Measurements from ENCODE around the gene RNF169.

The RNF169 gene

DNA sequence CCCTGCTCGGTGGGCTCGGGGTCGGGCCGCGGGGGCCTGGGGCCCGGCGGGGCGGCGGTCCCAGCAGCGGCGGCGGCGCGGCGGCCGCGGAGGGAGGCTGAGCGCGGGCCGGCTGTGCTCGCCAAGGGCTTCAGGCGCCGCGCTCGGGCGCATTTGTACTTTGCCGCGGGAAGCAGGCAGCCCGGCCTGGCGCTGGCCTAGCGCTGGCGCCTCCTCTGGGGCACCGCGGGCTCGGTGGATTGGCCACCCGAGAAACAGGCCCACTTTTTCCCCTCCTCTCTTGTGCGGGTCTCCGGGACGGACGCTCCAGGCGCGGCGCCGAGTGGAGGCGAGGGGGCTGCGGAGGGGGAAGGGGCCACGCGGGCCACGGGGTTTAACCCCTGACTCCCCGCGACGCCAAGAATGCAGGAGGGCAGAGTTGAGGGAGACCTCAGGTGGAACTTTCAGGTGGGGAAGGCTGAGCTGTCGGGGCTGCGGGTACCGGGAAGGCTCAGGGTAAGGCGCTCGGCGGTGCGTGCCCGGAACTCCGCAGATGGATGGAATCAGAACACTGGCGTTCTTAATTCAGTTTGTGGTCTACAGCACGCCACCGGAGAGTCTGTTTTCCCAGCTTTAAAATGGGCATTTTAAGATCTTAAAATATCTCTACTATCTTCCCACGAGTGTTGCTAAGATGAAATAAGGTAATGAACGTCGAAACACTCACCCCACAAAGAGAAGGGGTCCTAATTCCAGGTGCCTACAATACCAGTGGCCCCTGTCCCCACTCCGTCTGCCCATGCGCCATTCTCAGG lies 17.2 kb upstream of the RNF169 start, which contains the start of gene CHRDL2:
Gene CHRDL2, minus strand, starts transcription at position 126 of the 794 bp plus-strand sequence. CDS start 538 bp downstream, outside the sequence.
- no peaks in the 10 kb centered on the region for H3K36me3 ChIP-seq (ENCODE audit: control insufficient read depth in 1 of 2, insufficient read depth in 2 of 2, low read length in 2 of 2)
- peak within 1 kb of the TSS; percentile 37 to 57 for H3K4me3 ChIP-seq (ENCODE audit: low read depth in 1 of 2, low read length in 2 of 2)
- H3K9me3 ChIP-seq (ENCODE audit: control insufficient read depth in 1 of 2, low read length in 2 of 2) = no peaks in the 10 kb centered on the region
- H3K4me1 ChIP-seq (ENCODE audit: control insufficient read depth in 1 of 2, insufficient read depth in 2 of 2, low read length in 2 of 2) = peaks cover under 1 to 4% of the 10 kb centered on the region in 2 donors
- H3K27ac ChIP-seq (ENCODE audit: low read length) = no peak within 1 kb of the TSS
- peaks cover 5% of the 10 kb centered on the region for H3K27me3 ChIP-seq (ENCODE audit: low read depth, low read length)

DNA sequence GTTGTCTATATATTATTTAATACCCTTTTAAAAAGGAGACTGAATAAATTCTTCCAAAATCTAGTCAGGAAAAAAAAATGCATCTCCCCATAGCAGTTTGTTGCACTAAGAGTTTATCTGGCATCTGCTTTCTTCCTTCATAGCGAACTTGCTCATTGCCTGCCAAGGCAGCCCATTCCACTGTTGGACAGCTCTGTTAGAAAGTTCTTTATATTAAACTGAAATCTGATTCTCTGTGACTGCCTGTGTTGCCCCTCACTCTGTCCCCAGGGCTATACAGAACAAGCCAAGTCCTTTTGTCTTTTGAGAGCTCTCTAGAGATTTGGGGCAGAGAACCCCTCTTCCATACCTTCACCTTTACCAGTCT lies 14.1 kb upstream of the RNF169 start:
- no peaks in the 10 kb centered on the region for H3K9me3 ChIP-seq (ENCODE audit: control insufficient read depth in 1 of 2, low read length in 2 of 2)
- H3K4me3 ChIP-seq (ENCODE audit: low read depth in 1 of 2, low read length in 2 of 2) = no peak overlapping the region
- H3K4me1 ChIP-seq (ENCODE audit: control insufficient read depth in 1 of 2, insufficient read depth in 2 of 2, low read length in 2 of 2) = peaks cover 0 to 4% of the 10 kb centered on the region in 2 donors
- H3K27ac ChIP-seq (ENCODE audit: low read length) = no peak overlapping the region
- no peaks in the 10 kb centered on the region for H3K36me3 ChIP-seq (ENCODE audit: control insufficient read depth in 1 of 2, insufficient read depth in 2 of 2, low read length in 2 of 2)
- H3K27me3 ChIP-seq (ENCODE audit: low read depth, low read length) = peaks cover 5% of the 10 kb centered on the region

DNA sequence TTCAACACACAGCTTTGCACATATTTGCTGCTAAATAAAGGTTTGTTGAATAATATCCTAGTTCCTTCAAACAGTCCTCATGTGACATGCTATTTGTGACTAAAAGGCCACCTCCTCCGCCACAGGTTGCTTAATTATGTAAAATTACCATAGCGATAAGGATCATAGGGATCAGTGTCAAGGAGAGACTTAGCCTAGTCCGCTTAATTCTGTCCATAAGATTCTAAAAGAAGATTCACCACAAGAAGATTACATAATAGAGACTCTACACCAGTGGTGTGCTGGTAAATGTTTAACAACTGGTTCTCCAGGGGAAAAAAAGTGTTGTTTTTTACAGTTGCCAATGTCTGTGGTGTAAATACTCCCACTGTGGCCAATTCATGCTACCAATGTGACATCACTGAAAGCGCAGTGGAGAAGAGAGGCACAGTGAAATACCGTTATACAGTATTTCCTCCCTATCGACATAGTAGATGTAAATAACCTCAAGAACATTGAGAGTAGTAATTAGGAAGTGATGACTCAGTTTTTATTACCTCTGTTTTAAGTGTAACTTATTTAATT lies 13.2 kb upstream of the RNF169 start:
- no peaks in the 10 kb centered on the region for H3K36me3 ChIP-seq (ENCODE audit: control insufficient read depth in 1 of 2, insufficient read depth in 2 of 2, low read length in 2 of 2)
- peaks cover 5% of the 10 kb centered on the region for H3K27me3 ChIP-seq (ENCODE audit: low read depth, low read length)
- H3K27ac ChIP-seq (ENCODE audit: low read length) = no peak overlapping the region
- no peaks in the 10 kb centered on the region for H3K9me3 ChIP-seq (ENCODE audit: control insufficient read depth in 1 of 2, low read length in 2 of 2)
- H3K4me3 ChIP-seq (ENCODE audit: low read depth in 1 of 2, low read length in 2 of 2) = no peak overlapping the region
- peaks cover 0 to 4% of the 10 kb centered on the region in 2 donors for H3K4me1 ChIP-seq (ENCODE audit: control insufficient read depth in 1 of 2, insufficient read depth in 2 of 2, low read length in 2 of 2)

DNA sequence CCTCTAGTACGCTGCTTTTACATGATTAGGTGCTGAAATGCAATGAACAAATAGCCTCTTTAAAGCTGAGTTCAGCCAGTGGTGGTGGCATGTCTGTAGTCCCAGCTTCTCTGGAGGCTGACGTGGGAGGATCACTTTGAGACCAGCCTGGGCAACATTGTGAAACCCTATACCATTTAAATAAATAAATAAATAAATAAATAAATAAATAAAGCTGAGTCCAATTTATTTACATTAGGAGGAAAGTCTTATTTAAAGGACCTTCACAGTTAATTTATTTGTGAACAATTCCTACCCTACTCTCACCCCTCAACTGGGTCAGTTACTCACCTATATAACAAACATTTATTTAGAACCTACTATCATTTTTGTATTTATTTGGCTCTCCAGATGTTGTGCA lies 12.6 kb upstream of the RNF169 start:
- Histone ChIP-seq H3K4me3 (ENCODE audit: low read depth in 1 of 2, low read length in 2 of 2) (no peak overlapping the region), H3K27me3 (ENCODE audit: low read depth, low read length) (no peaks in the 10 kb centered on the region), H3K36me3 (ENCODE audit: control insufficient read depth in 1 of 2, insufficient read depth in 2 of 2, low read length in 2 of 2) (no peaks in the 10 kb centered on the region), H3K4me1 (ENCODE audit: control insufficient read depth in 1 of 2, insufficient read depth in 2 of 2, low read length in 2 of 2) (peaks cover 0 to 4% of the 10 kb centered on the region in 2 donors), H3K27ac (ENCODE audit: low read length) (no peak overlapping the region), H3K9me3 (ENCODE audit: control insufficient read depth in 1 of 2, low read length in 2 of 2) (no peaks in the 10 kb centered on the region)

DNA sequence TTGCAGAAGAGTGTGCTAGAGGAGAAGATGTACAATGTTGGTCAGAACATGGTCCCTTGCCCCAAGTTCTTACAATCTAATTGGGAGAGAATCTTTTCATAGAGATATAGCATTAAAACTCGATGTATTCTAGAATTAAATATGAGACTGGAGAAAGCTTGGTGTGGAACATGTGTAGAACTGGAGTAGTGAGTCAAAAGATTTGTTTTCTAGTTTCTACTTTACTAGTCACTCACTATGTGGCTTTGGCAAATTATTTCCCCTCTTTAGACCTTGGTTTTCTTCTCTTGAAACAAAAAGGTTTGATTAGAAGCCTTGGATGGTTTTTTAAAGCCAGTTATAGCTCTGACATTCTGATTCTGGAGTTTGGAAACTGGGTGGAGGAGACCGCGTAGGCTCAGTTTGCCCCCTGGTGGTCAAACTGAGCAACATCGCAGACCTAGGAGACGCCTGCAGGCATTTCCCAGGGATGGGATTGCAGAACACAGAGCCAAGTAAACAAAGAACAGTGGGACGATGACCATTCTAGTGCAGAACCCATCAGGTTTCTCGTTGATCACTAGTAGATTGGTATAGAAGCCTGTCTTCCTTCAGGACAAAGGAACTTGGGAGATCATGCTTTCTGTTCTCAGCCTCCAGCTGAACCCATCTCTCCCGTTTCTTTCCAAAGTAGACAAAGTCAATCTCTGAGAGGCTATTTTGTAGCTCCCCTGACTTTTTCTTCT lies 8.9 kb upstream of the RNF169 start:
- Histone ChIP-seq H3K4me3 (ENCODE audit: low read depth in 1 of 2, low read length in 2 of 2) (no peak overlapping the region), H3K36me3 (ENCODE audit: control insufficient read depth in 1 of 2, insufficient read depth in 2 of 2, low read length in 2 of 2) (no peaks in the 10 kb centered on the region), H3K9me3 (ENCODE audit: control insufficient read depth in 1 of 2, low read length in 2 of 2) (no peaks in the 10 kb centered on the region), H3K27ac (ENCODE audit: low read length) (no peak overlapping the region), H3K4me1 (ENCODE audit: control insufficient read depth in 1 of 2, insufficient read depth in 2 of 2, low read length in 2 of 2) (no peaks in the 10 kb centered on the region), H3K27me3 (ENCODE audit: low read depth, low read length) (no peaks in the 10 kb centered on the region)

DNA sequence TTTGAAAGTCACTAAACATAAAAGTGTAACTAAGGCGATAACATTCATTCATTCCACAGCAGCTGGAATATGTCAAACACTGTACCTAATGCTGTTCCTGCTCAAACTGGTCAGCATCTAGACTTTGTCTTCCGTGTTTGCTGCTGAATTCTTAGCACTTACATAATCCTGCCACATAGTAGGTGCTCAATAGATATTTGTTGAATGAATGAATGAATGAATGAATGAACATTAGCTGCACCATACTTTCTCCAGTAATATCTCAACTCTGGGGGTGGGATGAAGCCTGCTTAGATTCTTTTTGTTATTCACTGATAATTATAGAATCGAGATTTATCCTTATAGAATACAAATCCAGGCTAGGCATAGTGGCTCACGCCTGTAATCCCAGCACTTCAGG lies 6.6 kb upstream of the RNF169 start:
- Histone ChIP-seq H3K9me3 (ENCODE audit: control insufficient read depth in 1 of 2, low read length in 2 of 2) (no peaks in the 10 kb centered on the region), H3K4me1 (ENCODE audit: control insufficient read depth in 1 of 2, insufficient read depth in 2 of 2, low read length in 2 of 2) (no peaks in the 10 kb centered on the region), H3K27ac (ENCODE audit: low read length) (no peak overlapping the region), H3K27me3 (ENCODE audit: low read depth, low read length) (no peaks in the 10 kb centered on the region), H3K36me3 (ENCODE audit: control insufficient read depth in 1 of 2, insufficient read depth in 2 of 2, low read length in 2 of 2) (no peaks in the 10 kb centered on the region), H3K4me3 (ENCODE audit: low read depth in 1 of 2, low read length in 2 of 2) (no peak overlapping the region)

DNA sequence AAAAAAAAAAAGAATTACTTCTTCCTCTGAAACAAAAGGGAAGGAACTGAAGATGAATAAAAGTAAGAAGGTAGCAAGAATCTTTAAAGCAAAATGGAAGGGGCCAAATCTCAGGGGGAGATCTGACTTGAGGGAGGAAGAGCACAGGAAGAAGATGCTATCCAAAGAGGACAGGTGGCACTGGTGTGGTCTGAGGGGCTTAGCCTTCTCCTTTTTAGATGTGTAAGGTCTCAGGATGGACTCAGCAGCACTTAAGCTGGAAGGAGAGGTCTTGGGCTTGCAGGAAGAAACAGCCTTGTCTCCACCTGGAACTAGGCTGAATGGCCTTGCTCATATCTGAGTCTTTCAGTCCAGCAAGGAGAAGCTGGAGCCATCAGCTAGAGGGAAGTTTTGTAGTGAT lies 5.0 kb upstream of the RNF169 start:
- Histone ChIP-seq H3K9me3 (ENCODE audit: control insufficient read depth in 1 of 2, low read length in 2 of 2) (no peaks in the 10 kb centered on the region), H3K27ac (ENCODE audit: low read length) (no peak overlapping the region)

DNA sequence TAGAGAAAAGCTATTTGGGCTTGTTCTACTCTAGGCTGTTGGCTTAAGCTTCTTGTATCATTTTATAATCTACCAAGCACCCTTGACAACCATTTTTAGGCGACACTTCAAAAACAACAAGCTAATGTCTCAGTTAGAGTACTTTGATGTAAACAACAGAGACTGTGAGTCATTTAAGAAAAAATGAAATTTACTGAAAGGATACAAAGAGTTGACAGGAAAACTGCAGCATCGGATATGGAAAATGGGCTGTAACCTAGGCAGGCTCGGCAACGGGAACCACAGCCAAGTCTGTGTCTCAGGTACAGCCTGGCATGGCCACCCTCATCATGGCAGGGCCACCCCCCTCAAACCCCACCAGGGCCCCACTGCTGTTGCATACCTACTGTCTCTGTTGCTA lies 4.4 kb upstream of the RNF169 start:
- Histone ChIP-seq H3K36me3 (ENCODE audit: control insufficient read depth in 1 of 2, insufficient read depth in 2 of 2, low read length in 2 of 2) (no peaks in the 10 kb centered on the region), H3K4me1 (ENCODE audit: control insufficient read depth in 1 of 2, insufficient read depth in 2 of 2, low read length in 2 of 2) (peaks cover 7% of the 10 kb centered on the region in 2 donors), H3K27me3 (ENCODE audit: low read depth, low read length) (no peaks in the 10 kb centered on the region), H3K27ac (ENCODE audit: low read length) (no peak overlapping the region), H3K4me3 (ENCODE audit: low read depth in 1 of 2, low read length in 2 of 2) (no peak overlapping the region), H3K9me3 (ENCODE audit: control insufficient read depth in 1 of 2, low read length in 2 of 2) (no peaks in the 10 kb centered on the region)

More for the DNA sequence above, 5.0 kb upstream of the RNF169 start:
- Histone ChIP-seq H3K4me3 (ENCODE audit: low read depth in 1 of 2, low read length in 2 of 2) (no peak overlapping the region), H3K4me1 (ENCODE audit: control insufficient read depth in 1 of 2, insufficient read depth in 2 of 2, low read length in 2 of 2) (peaks cover 7% of the 10 kb centered on the region in 2 donors), H3K36me3 (ENCODE audit: control insufficient read depth in 1 of 2, insufficient read depth in 2 of 2, low read length in 2 of 2) (no peaks in the 10 kb centered on the region), H3K27me3 (ENCODE audit: low read depth, low read length) (no peaks in the 10 kb centered on the region)

DNA sequence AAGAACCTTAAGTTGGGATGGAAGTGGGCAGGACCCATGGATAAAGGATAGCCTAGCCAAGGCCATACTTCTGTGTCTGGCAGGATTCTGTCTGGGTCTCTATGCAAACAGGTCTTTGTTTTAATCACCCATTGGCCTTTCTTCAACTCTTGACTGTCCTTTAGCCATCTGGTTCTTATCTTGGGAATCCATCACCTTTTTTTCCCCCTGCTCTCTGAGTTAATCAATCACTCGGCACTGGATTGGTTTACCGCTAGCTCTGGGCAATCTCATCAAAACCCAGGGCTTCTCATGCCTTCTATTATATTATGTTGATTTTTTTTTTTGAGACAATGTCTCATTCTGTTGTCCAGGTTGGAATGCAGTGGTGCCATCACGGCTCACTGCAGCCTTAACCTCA lies 1.8 kb upstream of the RNF169 start:
- H3K36me3 ChIP-seq (ENCODE audit: control insufficient read depth in 1 of 2, insufficient read depth in 2 of 2, low read length in 2 of 2) = no peaks in the 10 kb centered on the region
- H3K9me3 ChIP-seq (ENCODE audit: control insufficient read depth in 1 of 2, low read length in 2 of 2) = no peaks in the 10 kb centered on the region
- H3K4me1 ChIP-seq (ENCODE audit: control insufficient read depth in 1 of 2, insufficient read depth in 2 of 2, low read length in 2 of 2) = peaks cover 16 to 19% of the 10 kb centered on the region in 2 donors
- no peak overlapping the region for H3K4me3 ChIP-seq (ENCODE audit: low read depth in 1 of 2, low read length in 2 of 2)
- H3K27me3 ChIP-seq (ENCODE audit: low read depth, low read length) = no peaks in the 10 kb centered on the region
- H3K27ac ChIP-seq (ENCODE audit: low read length) = no peak overlapping the region

DNA sequence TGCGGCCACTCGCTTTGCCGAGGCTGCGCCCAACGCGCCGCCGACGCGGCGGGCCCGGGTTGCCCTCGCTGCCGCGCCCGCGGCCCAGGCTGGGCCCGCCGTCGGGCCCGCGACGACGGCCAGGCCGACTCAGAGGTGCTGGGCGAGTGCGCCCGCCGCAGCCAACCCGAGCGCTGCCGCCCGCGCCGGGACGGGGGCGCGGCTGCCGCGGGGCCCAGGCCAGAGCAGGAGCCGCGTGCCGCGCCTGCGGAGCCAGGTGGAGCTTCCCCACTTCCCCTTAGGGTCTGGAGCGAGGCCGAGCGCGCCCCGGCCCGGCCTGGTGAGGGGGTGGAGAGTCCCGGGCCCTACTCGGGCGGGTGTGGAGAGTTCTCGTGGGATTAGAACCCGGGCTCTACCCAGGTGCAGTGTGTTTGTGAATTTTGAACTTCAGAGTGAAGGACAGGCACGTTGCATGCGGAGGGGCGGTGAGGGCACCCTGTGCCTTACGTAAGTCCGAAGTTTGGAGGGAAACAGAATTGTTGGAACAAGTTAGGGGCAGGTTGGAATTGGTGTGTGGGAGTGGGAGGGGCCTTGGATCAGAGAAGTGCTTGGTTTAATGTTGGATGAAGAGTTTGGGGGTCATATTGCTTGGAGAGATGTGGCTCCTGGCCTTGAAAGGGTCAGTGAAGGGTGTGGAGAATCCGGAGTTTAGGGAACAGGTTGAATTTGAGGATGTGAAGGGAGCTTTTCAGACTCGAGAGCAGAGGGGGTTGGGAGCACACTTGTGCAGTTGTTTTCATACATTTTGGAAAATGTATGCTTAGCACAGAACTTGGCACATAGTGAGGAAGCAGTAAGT lies 697 bp downstream of the RNF169 start:
- peak overlapping the region; percentile 85 to 92 for H3K4me3 ChIP-seq (ENCODE audit: low read depth in 1 of 2, low read length in 2 of 2)
- peak overlapping the region; percentile 68 for H3K27ac ChIP-seq (ENCODE audit: low read length)
- H3K36me3 ChIP-seq (ENCODE audit: control insufficient read depth in 1 of 2, insufficient read depth in 2 of 2, low read length in 2 of 2) = no peaks in the 10 kb centered on the region
- peaks cover 16 to 29% of the 10 kb centered on the region in 2 donors for H3K4me1 ChIP-seq (ENCODE audit: control insufficient read depth in 1 of 2, insufficient read depth in 2 of 2, low read length in 2 of 2)
- H3K9me3 ChIP-seq (ENCODE audit: control insufficient read depth in 1 of 2, low read length in 2 of 2) = no peaks in the 10 kb centered on the region
- no peaks in the 10 kb centered on the region for H3K27me3 ChIP-seq (ENCODE audit: low read depth, low read length)

DNA sequence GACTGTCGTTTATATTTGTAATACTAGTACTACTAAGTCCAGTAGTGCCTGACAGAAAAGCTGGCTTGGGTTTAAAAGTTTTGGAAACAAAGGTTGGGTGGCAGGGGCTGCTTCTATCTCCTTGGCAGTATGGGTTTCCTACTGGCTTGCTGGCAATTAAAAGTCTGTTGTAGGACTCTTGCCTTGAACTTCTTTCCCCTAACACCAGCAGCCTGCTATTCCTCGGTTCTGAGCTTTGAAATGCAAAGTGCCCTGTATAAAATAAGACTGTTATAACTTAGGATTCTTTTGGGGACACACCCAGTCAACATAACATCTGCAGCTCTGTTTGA lies 1.3 kb downstream of the RNF169 start:
- Histone ChIP-seq H3K4me3 (ENCODE audit: low read depth in 1 of 2, low read length in 2 of 2) (peak overlapping the region; percentile 85 to 92), H3K4me1 (ENCODE audit: control insufficient read depth in 1 of 2, insufficient read depth in 2 of 2, low read length in 2 of 2) (peaks cover 19 to 35% of the 10 kb centered on the region in 2 donors), H3K36me3 (ENCODE audit: control insufficient read depth in 1 of 2, insufficient read depth in 2 of 2, low read length in 2 of 2) (no peaks in the 10 kb centered on the region), H3K9me3 (ENCODE audit: control insufficient read depth in 1 of 2, low read length in 2 of 2) (no peaks in the 10 kb centered on the region), H3K27me3 (ENCODE audit: low read depth, low read length) (no peaks in the 10 kb centered on the region), H3K27ac (ENCODE audit: low read length) (peak overlapping the region; percentile 68)

Measured in muscle layer of duodenum (tissue), 2 donors.